ENCODE measurements around the gene IFT25.

The IFT25 gene

DNA sequence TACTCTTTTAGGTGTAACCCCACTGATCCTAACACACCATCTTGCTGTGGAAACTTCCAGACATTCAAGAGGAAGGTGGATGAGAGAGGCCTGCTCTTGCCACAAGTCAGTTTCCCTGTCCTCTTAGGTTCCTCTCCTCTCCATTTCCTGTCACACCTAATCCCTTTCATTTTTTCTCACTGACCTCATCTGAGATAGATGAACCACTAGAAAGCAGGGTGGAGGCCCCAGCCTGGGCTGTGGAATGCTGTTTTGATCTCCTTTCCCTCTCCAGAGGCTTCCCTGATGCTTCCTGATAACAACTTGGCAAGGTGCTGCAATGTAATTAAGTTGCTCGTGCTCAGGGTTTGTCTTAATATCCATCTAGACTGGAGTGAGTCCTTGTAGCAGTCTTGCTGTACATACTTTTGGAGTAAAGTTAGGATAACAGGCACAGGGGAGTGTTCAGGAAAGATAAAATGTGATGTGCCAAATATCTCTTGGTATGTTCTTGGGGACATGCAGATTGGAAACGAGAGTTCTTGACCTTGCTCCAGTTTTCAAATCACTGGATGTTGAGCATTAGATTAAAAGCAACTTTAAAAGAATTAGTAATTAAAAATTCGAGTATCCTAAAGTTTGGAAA lies 11.8 kb upstream of the IFT25 start:
- no peak for DNase-seq (ENCODE audit: low spot score)

DNA sequence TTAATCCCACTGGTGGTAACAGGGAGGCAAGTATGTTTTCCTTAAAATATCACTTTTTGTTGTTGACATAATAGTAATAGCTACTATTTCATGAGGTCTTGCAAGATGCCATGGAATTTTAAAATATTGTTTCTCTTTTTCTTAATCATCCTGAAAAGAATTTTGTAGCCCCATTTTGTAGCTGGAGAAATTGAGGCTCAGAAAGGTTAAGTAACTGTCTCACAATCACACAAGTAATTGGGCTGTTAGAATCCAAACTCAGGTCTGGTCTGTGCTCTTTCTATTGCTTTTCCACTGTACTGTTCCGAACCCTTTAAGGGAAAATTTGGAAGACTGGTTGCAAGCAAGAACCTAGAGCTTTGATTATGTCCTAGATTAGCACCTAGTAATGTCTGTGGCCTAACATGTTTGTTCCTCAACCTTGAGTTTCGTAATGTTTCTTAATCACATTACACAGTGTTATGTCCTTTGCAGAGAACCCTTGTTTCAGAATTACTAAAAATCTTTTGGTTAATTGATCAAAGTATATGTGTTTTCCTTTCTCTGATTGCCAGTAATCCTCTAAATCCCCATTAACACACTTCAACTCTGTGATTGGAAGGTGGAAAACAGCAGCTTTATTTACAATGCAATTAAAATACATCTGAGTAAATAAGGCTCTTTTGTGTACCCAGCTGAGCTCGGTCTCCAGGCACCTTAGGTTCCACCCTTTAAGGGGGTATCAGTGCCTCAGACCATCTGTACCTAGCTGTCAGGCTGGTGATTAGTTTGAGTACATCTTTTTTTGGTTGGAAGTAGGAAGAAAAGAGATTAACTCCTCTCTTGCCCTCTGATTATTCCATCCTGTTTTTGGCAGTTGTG lies 11.0 kb upstream of the IFT25 start:
- no peak for DNase-seq (ENCODE audit: low spot score)

DNA sequence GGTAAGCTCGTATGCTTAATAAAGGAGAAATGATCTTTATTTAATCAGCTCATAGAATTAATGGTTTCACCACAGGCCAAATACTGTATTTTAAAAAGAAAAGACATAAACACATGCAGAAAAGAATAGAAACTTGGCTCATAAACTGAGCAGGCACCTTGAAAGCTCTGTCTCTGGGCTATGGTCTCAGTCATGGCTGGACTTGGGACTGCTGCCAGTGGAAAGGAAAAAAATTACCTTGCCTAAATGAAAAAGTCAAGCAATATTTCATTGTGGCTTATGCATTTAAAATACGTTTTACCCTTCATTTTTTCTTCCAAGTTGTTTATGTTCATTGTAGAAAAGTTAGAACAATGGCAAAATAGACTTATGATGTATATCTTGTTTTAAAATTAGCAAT lies 8.6 kb upstream of the IFT25 start:
- no peak for DNase-seq (ENCODE audit: low spot score)

DNA sequence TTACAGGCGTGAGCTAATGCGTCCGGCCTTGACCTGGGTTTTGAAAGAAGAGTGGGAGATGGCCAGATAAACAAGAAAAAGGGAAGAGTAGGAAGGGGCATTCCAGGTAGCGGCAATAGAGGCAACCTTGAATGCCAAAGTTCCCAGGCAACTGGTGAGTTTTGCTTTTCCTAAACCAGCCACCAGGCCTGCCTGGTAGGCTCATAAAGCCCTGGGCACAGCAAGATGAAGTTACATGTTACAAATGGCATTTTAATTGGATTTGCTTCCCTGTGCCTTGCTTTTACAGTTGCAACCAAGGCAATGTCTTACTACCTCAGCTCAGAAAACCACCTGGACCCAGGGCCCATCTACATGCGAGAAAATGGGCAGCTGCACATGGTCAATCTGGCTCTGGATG lies 6.2 kb upstream of the IFT25 start:
- DNase-seq (ENCODE audit: low spot score), result no peak

DNA sequence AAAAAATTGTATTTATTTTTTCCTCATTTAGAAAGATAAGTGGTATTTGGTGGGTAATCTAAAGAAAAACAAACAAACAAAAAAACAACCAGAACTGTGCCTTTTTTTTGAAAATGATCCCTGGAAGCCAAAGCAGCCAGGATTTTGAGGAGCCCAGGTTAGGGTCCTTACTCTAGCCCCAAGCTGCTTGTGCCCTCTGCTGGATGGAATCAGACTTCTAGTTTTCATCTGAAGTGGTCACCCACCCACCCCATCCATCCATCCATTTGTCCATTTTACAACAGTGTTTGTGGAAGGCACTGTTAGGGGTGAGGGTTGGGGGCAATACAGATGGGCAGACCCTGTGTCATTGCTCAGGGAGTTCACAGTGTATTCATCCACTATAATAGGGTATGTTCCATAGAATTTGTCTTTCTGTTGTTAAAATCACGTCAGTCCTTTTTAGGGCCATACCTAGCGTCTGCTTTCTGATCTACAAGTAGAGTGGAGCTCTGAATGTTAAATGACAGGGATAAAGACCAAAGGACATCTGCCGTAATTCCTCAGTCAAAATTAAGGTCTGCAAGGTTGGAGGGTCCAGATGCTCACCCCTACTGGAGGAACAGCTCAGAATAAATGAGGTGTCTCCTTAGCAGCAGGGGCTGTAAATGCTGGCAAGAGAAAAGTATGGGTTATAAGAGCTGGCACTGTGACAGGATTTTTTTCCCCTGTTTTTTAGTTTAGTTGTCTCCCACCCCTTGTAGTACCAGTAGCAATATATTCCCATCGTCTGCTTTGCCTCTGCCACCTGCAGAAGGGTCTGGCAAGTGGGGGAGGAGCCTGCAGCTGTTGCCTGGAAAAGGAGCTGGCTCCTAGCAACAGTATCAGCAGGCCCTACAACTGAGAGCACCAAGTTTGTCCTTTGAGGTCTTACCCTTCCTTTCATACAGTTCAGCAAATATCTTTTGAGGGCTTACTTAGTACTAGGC lies 3.8 kb upstream of the IFT25 start:
- DNase-seq (ENCODE audit: low spot score), result no peak

DNA sequence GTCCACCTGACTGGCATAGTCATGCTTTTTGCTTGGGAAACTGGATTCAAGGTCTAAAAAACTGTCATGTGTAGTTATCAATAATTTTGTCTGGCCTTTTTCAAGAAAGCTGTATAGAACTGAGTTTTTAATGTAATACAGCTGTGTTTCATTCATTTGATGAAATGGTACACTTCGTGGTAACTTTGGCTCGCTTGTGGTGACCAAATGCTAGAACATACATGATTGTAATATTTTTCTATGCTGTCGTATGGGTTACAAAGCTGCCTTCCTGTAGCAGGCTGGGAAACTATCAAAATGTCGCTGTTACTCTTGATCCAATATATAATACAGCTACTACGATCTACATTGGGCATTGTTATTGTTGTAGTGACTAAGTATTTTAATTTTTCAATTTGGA lies 2.8 kb upstream of the IFT25 start:
- DNase-seq (ENCODE audit: low spot score), result no peak

DNA sequence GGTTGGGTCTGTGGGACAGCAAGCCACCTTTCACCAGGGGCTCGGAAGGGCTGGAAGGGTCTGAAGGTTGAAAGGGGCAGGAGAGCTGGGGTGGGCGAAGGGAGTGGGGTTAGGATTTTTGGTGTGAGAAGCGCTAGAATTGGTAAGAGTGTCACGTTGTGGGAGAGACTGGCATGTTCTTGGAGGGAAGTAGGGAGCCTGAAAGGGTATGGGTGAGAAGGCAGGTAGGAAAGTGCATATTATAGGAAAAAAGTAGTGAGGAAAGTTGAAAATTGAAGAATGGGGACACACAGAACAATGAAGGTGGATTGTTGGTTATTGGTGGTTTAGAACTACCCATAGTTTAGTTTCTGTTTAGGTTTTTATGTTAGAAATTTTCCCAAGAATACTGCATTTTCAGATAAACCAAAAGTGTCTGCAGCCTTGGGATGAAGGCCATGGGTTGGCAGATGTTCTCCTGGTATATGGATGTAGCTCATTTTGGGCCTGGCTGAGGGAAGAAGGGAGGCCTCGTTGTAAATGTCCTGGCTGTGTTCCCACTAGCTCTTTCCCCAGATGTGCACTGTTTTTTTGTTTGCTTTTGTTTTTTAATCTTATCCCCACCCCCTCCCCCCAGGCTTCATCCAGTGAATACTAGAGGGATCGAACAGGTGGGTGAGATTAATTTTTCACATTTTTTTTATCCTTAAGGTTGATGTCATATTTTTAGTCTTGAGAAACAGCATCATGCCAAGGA lies 1.8 kb upstream of the IFT25 start:
- no peak for DNase-seq (ENCODE audit: low spot score)

DNA sequence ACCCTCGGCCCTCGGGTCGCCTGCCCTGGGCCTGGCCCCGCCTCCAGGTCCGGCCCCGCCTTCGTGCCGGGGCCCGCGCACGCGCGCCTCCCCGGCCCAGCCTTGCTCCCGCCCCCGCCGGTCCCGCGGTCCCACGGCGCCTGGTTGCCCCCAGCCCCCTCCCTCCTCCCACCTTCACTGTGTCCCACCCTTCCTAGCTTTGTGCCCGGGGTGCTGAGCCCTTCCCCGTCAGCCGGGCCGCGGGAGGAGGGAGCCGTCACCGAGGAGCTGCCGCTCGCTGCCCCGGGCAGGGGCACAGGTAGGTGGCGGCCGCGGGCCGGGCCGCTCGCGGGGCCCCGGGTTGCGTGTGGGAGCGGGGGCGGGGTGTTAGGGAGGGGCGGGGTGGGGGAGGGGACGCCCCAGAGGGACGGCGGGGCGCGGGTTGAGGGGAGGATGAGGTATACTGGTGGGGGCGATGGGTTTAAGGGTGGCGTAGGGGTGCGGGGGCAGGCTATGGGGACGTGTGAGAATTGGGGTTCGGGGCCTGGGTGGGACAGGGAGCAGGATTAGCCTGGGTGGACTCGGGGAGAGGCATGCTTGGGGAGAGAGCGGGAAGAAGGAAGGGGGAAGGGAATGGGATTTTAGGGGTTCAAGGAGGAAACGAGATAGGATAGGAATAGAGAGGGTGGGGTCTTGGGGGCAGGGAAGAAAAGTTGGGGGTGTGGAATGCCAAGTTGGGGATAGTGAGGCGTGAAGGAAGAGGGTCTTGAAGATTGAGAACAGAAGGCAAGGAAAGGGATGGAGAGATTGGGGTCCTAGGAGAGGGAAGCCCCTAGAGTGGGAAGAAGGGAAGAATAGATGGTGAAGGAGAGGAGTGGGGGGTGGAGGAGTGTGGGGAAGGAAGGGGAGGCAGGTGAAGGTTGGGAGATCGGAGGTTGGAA lies 1.0 kb upstream of the IFT25 start, which contains the start of gene LRRC42:
Gene LRRC42, plus strand, starts transcription at position 99 of the 920 bp plus-strand sequence. CDS start 5,650 bp downstream, outside the sequence.
- DNase-seq (ENCODE audit: low spot score), result no peak

DNA sequence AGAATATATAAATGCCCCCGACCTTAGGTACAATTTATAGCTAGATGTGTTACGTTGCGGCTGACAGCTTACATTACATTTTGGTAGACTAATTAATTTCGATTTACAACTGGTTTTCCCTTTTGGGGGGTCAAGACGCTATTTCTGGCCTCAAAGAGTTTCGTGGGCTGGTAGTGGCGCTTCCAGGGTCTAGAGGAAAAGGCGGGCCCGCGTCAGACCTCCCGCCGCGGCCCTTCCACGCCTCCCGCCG lies 391 bp downstream of the IFT25 start:
- DNase-seq (ENCODE audit: low spot score), result no peak

DNA sequence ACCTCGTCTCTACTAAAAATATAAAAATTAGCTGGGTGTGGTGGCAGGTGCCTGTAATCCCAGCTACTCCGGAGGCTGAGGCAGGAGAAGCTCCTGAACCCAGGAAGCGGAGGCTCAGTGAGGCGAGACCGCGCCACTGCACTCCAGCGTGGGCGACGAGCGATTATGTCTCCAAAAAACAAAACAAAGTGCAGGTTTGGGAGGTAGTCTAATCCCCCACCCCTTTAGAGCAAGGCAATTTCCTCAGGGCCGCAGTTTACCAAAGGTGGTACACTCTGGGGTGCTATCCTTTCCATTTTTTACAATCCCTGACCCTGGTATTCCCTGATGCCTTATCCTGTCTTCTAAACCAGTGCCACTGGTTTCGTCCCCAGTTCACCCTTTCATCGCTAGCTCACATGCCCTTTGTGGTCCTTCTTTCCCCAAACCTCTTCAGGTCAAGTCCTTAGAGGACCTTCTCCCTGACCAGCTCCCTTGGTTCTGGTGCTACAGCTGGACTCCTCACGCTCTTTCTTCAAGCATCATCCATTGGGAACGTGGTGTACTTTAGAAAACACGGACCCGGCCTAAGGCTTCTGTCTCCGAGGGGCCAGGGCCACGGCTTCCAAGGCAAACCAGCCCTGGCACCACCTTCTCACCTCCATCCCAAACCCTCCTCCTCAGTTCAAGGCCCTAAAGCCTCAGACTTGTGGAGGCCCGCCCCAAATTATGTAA lies 873 bp downstream of the IFT25 start:
- DNase-seq (ENCODE audit: low spot score), result no peak

DNA sequence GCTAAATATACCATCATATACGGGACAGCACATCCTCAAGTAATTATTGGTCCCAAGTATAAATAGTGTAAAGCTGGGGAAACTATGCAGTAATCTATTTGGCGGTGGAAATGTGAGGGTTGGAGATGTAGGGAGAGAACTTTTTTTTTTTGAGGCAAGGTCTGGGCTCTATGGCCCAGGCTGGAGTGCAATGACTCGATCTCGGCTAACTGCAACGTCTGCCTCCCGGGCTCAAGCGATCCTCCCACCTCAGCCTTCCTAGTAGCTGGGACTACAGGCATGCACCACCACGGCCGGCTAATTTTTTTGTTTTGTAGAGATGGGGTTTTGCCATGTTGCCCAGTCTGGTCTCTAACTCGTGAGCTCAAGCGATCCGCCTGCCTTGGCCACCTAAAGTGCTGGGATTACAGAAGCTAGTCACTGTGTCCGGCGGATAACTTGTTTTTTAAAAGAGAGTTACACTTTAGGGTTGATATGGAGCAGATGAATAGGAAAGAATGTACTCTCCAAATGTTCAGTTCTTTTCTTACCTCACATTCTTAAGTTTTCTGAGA lies 1.9 kb downstream of the IFT25 start:
- DNase-seq (ENCODE audit: low spot score), result no peak

DNA sequence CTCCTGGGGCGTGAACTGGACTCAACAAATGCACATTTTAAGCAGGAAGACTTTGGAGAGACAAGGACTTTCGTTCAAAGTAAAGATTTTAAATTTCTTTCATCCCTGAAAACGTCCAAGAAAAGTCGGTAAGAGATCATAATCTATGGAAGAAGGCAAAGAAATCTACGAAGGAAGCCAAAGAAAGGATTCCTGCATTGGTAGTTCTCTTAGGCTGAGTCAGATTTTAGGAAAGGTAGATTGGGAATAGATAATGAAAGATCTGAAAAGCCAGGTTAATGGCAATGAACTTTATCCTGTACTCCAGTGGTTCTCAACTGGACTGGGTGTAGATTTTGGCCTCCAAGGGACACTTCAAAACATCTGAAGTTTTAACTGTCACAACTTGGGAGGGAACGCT lies 2.4 kb downstream of the IFT25 start:
- DNase-seq (ENCODE audit: low spot score), result no peak

DNA sequence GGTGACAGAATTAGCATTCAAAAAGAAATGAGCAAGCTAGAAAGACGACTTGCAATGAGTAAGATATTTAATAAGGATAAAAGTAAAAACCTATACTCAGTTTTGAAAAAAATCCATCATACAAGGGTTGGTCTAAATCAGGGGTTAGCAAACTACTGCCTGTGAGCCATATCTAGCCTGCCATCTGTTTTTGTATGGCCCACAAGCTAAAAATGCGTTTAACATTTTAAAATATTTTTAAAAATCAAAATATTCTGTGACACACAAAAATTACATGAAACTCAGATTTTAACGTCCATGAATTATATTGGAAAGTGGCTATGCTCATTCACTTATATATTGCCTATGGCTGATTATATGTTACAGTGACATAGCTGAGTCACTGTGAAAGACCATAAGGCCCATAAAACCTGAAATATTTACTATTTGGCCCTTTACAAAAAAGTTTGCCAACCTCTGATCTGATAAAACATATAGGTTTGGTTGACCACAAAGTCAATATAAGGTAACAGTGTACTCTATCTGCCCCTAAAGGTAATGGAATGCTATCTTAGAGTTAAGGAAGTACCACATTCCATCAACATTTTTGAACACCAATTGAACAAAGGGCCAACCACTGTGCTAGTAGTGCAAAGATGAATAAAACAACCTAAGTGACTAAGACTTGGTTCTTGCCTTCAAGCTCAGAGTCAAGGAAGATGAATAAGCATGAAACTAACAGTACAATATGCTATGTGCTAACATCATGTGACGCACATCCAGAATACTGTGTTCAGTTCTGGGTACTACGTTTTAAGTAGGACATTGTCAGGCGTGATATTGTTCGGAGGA lies 3.2 kb downstream of the IFT25 start:
- DNase-seq (ENCODE audit: low spot score), result no peak

DNA sequence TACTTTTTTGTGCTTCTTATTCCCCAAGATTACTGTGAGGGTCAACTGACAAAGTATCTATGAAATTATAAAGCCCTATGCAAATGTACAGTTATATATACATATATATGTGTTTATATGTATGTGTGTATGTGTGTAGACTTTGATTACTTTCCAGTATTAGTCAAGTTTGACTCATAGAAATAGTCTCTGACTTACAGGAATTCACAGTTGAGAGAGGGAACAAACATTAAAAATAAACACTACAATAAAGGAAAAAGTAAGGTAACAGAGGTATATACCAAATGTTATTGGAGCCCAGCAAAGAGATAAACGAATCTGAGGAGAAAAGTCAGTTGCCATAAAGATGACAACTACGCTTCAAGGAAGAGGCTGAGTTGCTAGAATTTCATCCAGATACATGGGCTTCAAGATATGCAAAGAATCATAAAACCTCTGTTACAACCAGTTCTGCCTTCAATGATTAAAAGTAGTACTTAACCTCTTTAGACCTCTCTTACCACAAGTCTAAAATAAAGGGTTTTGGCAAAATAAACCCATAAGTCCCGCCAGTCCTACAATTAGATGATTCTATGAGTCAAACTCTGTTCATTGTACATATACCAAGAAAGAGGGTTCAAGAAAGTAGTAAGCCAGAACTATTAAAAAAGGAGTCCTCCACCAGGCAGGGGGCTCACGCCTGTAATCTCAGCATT lies 7.2 kb downstream of the IFT25 start:
- DNase-seq (ENCODE audit: low spot score), result no peak

DNA sequence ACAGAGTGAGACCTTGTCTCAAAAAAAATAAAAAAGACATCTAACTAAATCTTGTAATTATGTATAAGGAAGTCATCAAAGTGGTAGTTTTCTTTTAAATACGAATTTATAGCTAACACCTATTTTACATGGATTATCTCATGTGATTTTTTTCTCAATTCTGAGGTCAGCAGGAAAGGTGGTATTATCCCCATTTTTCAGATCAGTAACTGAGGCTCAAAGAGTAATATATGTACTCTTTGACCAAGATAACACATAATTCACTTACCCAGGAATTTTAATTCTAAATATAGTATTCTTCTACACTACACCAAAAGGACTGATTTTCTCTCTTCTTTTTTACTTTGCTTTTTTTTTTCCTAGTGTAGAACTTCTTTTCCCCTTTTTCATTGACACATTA lies 9.1 kb downstream of the IFT25 start:
- DNase-seq (ENCODE audit: low spot score), result no peak

DNA sequence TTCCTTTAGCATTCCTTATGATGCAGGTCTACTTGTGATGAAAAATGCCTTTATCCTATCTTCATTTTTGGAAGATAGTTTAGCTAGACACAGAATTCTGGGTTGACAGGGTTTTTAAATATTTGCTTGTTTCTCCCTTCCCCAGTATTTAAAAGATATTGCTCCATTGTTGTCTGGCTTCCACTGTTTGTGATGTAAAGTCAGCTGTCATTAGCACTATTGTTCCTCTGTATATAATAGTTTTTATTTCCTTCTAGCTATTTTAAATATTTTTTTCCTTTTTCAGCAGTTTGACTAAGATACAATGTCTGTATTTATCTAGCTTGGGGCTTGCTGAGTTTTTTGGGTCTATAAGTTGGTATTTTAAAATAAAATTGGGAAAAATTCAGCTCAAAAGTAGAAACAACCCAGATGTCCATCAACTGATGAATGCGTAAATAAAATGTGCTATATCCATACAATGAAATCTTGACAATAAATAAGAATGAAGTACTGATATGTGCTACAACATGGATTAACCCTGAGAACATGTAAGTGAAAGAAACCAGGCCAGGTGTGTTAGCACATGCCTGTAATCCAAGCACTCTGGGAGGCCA lies 11.2 kb downstream of the IFT25 start:
- no peak for DNase-seq (ENCODE audit: low spot score)

DNA sequence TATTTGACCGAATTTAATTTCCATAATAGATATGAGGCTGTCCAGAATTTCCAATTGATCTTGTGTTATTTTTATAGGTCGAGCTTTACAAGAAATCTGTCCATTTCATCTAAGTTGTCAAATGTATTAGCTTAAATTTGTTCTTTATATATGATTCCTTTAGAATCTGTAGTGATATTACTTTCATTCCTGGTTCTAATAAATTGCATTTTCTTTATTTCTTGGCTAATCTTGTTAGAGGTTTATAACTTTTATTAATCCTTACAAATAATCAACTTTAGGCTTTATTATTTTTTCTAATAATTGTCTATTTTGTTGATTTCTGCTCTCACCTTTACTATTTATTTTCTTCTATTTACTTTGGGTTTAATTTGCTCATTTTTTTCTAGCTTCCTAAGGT lies 14.0 kb downstream of the IFT25 start:
- no peak for DNase-seq (ENCODE audit: low spot score)

DNA sequence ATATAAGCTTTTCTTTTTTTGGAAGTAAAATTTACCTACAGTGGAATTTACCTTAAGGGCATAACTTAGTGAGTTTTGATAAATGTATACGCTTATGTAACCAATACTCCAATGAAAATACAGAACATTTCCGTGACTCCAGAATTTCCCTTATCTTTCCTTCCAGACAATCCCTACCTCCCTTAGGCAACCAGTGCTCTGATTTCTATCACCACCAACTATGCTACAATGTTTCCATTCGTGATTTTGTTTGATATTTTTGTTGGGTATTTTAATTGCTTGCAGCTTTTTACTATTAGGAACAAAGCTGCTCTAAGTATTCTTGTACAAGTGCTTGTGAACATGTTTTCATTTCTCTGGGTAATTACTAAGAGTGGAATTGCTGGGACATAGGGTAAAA lies 14.6 kb downstream of the IFT25 start:
- no peak for DNase-seq (ENCODE audit: low spot score)

Data from putamen (tissue), 1 donor.